Glutamatergic neuron (in vitro differentiated cells): ENCODE data around the gene OGA. TPM values are rescaled to one million over a fixed set of nuclear protein-coding genes. Genes with fewer than 3 reads are reported as not detected.
A peak's percentile ranks its signal among the peaks of the same experiment; 100 is the strongest.

Experiments
- DNase-seq: peaks from one replicate; pipeline ENCODE4 v3.0.0; 2022
- H3K27ac Mint-ChIP-seq: one replicate; pipeline ENCODE4 v1.8.0; 2020; ENCODE audit warnings: mild to moderate bottlenecking, mixed read lengths, inconsistent platforms; ENCODE audit not compliant: unreplicated experiment
- H3K27me3 Mint-ChIP-seq: one replicate; pipeline ENCODE4 v1.8.0; 2020; ENCODE audit warnings: mild to moderate bottlenecking, moderate library complexity, mixed read lengths, inconsistent platforms; ENCODE audit not compliant: unreplicated experiment
- H3K36me3 Mint-ChIP-seq: one replicate; pipeline ENCODE4 v1.8.0; 2020; ENCODE audit warnings: mild to moderate bottlenecking, mixed read lengths, inconsistent platforms; ENCODE audit not compliant: unreplicated experiment
- H3K4me1 Mint-ChIP-seq: one replicate; pipeline ENCODE4 v1.8.0; 2020; ENCODE audit warnings: mild to moderate bottlenecking, low read depth, mixed read lengths, inconsistent platforms; ENCODE audit not compliant: unreplicated experiment
- H3K4me3 Mint-ChIP-seq: one replicate; pipeline ENCODE4 v1.8.0; 2020; ENCODE audit warnings: mild to moderate bottlenecking, mixed read lengths, inconsistent platforms; ENCODE audit not compliant: unreplicated experiment
- H3K9me3 Mint-ChIP-seq: one replicate; pipeline ENCODE4 v1.8.0; 2020; ENCODE audit warnings: mild to moderate bottlenecking, moderate library complexity, mixed read lengths, inconsistent platforms; ENCODE audit not compliant: unreplicated experiment
- total RNA-seq: library from RNA; stranded (reverse); fragmentation: NEBNext Ultra II Directional; extraction: Animal tissue kit (Norgen Biotek cat#: 25700); gene quantifications from one replicate; pipeline ENCODE4 v1.2.1, GENCODE V29; 2021; ENCODE audit not compliant: unreplicated experiment
- TF ChIP-seq, protein P1 (sequence below): fragments of 200-600 bp; sonication (generic); IDR thresholded peaks from one replicate; pipeline ENCODE4 v1.5.0; 2021; ENCODE audit not compliant: partially characterized antibody, unreplicated experiment

The OGA gene
- total RNA-seq, 1 donor from 2014 or later = 277 TPM

DNA sequence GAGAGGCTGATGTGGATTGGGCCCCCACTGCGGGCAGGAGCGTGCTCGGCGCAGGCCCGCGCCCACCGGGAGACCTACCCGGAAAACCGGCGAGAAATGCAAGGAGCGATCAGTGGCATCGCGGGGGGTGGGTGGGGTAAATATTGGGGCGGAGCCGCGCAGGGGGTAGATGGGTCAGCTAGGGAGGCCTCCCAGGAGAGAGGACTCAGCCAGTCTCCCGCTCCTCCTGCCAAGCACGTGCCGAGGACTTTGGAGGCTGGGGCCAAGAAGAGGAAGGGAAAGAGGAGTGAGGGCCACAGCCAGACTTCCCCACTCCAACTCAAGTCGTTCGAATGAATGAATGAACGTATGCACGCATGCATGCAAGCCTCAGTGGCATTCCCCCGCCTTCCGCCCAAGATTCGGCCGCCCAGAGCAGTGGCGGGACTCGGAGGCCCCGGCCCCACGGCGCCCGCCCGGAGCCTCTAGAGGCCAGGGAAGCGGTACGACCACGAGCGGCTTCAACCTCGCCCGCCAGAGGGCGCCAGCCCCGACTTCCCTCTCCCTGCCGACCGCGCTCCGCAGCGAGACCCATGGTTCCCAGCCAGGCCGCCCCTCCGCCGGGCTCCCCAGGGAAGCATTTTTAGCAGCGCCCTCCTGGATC, 38.6 kb downstream of the OGA start:
- Mint-ChIP-seq H3K9me3 (peaks cover 16% of the 10 kb centered on the region), H3K4me3 (peak overlapping the region; percentile 89), H3K4me1 (peaks cover 23% of the 10 kb centered on the region), H3K36me3 (no peaks in the 10 kb centered on the region), H3K27ac (no peak overlapping the region), H3K27me3 (peaks cover 20% of the 10 kb centered on the region)
- TF ChIP-seq, protein P1, sequence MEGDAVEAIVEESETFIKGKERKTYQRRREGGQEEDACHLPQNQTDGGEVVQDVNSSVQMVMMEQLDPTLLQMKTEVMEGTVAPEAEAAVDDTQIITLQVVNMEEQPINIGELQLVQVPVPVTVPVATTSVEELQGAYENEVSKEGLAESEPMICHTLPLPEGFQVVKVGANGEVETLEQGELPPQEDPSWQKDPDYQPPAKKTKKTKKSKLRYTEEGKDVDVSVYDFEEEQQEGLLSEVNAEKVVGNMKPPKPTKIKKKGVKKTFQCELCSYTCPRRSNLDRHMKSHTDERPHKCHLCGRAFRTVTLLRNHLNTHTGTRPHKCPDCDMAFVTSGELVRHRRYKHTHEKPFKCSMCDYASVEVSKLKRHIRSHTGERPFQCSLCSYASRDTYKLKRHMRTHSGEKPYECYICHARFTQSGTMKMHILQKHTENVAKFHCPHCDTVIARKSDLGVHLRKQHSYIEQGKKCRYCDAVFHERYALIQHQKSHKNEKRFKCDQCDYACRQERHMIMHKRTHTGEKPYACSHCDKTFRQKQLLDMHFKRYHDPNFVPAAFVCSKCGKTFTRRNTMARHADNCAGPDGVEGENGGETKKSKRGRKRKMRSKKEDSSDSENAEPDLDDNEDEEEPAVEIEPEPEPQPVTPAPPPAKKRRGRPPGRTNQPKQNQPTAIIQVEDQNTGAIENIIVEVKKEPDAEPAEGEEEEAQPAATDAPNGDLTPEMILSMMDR = peak; percentile 92
- DNase-seq = peak; percentile 94

DNA sequence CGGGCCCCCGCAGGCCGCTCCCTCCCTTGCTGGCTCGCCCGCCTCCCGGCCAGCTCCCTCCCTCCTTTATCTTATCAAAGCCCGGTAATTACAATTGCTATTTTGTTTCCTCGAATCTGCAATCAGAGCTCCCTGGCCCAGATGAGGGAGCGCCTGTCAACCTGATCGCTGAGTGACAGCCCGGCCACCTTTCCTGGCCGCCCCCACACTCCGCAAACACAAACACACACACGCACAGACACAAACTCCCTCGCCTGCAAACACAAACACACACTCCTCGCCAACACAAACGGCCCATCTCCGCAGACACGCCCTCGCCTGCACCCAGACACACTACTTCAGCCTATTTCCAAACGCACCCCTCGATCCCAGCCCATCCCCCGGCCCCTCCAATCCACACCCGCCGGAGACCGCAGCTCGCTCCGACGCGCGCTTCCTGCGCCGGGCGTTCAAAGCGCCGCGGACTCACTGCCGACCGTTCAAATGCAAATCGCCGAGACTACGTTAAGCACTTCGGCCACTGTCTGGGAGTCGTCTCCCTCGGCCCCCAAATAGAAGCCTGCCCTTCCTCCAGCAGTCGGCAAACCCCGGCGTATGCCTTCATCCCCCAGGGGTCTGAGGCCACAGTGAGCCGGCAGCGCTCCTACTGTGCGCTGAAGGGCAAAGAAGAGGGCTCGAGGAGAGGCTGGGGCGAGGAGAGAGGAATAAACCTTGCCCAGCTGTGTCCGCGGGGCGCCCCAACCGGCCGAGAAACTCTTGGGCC, 39.3 kb downstream of the OGA start:
- Mint-ChIP-seq H3K4me3 (peak overlapping the region; percentile 89), H3K4me1 (peaks cover 24% of the 10 kb centered on the region), H3K27me3 (peaks cover 21% of the 10 kb centered on the region), H3K36me3 (no peaks in the 10 kb centered on the region), H3K27ac (peak overlapping the region; percentile 5), H3K9me3 (peaks cover 16% of the 10 kb centered on the region)
- TF ChIP-seq, protein P1 = no peak
- peak; percentile 65 for DNase-seq

DNA sequence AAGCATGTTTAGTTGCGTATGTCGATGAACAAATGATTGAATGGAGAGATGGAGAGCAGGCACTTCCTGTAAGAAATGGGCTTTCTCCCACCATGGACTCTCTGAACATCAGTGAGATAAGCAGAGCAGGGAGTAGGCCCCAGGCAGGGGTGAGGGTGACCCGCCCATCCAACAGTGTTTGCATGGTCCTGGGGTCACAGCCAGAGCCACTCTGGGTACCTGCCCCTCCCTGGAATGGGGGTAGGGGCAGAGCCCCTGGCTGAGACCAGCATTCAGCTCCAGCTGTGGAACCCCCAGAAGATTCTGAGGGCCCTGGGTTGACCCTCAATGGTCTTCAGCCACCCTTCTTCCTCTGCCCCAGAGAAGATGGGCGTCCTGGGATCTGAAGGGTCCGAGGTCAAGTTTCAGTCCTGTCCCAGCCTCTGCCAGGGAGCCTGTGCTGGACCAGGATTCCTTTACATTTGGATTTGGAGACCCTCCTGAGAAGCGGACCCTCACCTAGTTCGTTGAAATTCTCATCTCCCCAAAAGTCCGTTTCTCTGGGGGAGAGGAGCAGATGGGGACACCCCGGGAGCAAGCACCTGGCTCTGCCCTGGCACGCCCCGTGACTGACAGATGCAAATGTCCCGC, 40.0 kb downstream of the OGA start:
- peaks cover 26% of the 10 kb centered on the region for H3K4me1 Mint-ChIP-seq
- H3K4me3 Mint-ChIP-seq = peak overlapping the region; percentile 89
- DNase-seq = no peak
- no peaks in the 10 kb centered on the region for H3K36me3 Mint-ChIP-seq
- TF ChIP-seq, protein P1 = no peak
- peaks cover 19% of the 10 kb centered on the region for H3K9me3 Mint-ChIP-seq
- peaks cover 22% of the 10 kb centered on the region for H3K27me3 Mint-ChIP-seq
- H3K27ac Mint-ChIP-seq = no peak overlapping the region

DNA sequence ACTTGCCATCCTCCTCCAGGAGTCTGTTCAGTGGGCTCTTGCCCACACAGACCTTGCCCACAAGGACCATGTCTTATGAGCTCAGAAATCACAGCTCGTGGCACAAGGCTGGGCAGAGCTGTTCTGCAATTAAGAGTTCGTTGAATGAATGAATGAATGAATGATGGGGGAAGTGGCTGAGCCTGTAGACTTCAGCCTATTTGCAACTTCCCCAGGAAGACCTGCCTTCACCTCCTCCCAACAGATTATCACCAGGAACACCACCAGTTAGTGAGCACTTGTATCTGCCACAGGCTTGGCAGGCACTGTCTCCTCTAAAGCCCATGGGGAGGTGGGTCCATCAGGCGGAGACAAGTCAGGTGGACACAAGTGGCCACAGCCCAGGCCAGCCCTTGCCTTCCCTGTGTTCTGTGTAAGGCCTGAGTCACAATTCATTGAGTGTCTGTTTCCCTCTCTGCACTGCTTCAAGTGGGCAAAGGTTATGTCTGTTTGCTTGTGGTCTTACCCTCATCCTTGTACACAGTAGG, 40.6 kb downstream of the OGA start:
- TF ChIP-seq, protein P1 = no peak

More for the DNA sequence above, 40.6 kb downstream of the OGA start:
- DNase-seq = no peak
- Mint-ChIP-seq H3K27me3 (peaks cover 23% of the 10 kb centered on the region), H3K4me3 (peak overlapping the region; percentile 47), H3K27ac (no peak overlapping the region), H3K9me3 (peaks cover 16% of the 10 kb centered on the region), H3K36me3 (no peaks in the 10 kb centered on the region), H3K4me1 (peaks cover 26% of the 10 kb centered on the region)
